Ectodermal cell (in vitro differentiated cells): ENCODE measurements around the gene TAPBP.
"Not testable (repeated sequence)": the region's sequence is repeated elsewhere in the genome, so short reads cannot be mapped to it uniquely, and the experiment has no call there.

ENCODE experiments used
- H3K27ac ChIP-seq: 2 replicates; pipeline ENCODE4 v1.7.0; 2013; ENCODE audit warnings: mild to moderate bottlenecking, low read depth, low read length; ENCODE audit not compliant: insufficient read depth, poor library complexity, severe bottlenecking
- H3K27me3 ChIP-seq: 2 replicates; pipeline ENCODE4 v1.7.0; 2013; ENCODE audit warnings: mild to moderate bottlenecking, low read length; ENCODE audit not compliant: insufficient read depth, control insufficient read depth, poor library complexity, severe bottlenecking
- H3K36me3 ChIP-seq: one replicate; pipeline ENCODE4 v1.7.0; 2013; ENCODE audit warnings: low read length; ENCODE audit not compliant: control insufficient read depth, insufficient read depth
- H3K4me1 ChIP-seq: one replicate; pipeline ENCODE4 v1.7.0; 2013; ENCODE audit warnings: low read length; ENCODE audit not compliant: control insufficient read depth, insufficient read depth
- H3K4me3 ChIP-seq: 2 replicates; pipeline ENCODE4 v1.7.0; 2013; ENCODE audit warnings: low read depth, low read length, control low read depth; ENCODE audit not compliant: insufficient read depth
- H3K9me3 ChIP-seq: 2 replicates; pipeline ENCODE4 v1.7.0; 2013; ENCODE audit warnings: mild to moderate bottlenecking, low read length, moderate library complexity; ENCODE audit not compliant: control insufficient read depth
- WGBS, 2 experiments: methylation state at CpG; one replicate each; pipeline ENCODE4 v1.1.7; 2013; ENCODE audit warnings: missing lambda C conversion rate in 2 of 2; 5-methylcytosine and 5-hydroxymethylcytosine counted together

TAPBP gene

DNA sequence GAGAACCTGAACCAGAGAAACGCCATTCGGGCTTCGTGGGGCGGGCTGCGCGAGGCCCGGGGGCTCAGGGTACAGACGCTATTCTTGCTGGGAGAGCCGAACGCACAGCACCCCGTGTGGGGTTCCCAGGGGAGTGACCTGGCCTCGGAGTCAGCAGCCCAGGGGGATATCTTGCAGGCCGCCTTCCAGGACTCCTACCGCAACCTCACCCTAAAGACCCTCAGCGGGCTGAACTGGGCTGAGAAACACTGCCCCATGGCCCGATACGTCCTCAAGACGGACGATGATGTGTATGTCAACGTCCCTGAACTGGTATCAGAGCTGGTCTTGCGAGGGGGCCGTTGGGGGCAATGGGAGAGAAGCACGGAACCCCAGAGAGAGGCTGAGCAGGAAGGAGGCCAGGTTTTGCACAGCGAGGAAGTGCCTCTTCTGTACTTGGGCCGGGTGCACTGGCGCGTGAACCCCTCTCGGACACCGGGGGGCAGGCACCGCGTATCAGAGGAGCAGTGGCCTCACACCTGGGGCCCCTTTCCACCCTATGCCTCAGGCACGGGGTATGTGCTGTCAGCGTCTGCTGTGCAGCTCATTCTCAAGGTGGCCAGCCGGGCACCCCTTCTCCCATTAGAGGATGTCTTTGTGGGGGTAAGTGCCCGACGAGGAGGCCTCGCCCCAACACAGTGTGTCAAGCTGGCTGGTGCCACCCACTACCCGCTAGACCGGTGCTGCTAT is 36.1 kb downstream of the TAPBP start:
- Histone ChIP-seq H3K27ac (peak overlapping the region; percentile 86), H3K9me3 (no peaks in the 10 kb centered on the region), H3K4me1 (peaks cover 24% of the 10 kb centered on the region), H3K4me3 (peak overlapping the region; percentile 56), H3K36me3 (peaks cover 21% of the 10 kb centered on the region), H3K27me3 (no peaks in the 10 kb centered on the region)
- WGBS, 2 experiments: 56 to 59% methylated on average over 39 of the region's 39 CpGs

DNA sequence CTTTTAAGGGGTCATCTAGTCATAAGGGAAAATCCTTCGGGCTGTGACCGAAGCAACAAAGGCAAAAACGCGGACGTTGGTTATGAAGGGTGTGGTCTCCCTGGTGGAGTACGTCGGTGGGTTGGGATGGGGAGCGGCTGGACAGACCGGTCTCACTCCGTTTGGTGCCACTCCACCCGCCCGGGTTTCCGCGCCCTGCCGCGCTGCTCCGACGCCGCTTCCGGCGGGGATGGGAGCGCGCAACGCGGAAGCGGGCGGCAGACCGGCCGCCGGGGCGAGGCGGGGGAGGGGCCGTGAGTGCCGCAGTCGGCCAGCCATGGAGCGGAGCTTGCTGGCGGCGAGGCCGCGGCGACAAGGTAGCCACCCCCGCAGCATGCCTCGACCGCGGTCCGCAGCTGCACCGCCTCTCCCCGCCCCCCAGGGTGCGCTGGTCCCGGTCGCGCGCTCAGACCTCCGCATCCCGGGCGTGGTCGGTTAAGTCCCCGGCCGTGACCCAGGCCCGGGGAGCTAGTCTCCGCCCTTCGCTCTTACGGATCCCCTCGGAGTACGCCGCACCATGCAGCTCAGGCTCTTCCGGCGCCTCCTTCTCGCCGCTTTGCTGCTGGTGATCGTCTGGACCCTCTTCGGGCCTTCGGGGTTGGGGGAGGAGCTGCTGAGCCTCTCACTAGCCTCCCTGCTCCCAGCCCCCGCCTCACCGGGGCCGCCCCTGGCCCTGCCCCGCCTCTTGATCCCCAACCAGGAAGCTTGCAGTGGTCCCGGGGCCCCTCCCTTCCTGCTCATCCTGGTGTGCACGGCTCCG is 36.8 kb downstream of the TAPBP start, which contains the start of gene B3GALT4:
Gene B3GALT4 (plus strand): TSS at position 260 of the 799 bp plus-strand sequence. CDS start 297 bp downstream, at position 557.
- H3K36me3 ChIP-seq: peaks cover 21% of the 10 kb centered on the region
- H3K27ac ChIP-seq: peak within 1 kb of the TSS; percentile 86

DNA sequence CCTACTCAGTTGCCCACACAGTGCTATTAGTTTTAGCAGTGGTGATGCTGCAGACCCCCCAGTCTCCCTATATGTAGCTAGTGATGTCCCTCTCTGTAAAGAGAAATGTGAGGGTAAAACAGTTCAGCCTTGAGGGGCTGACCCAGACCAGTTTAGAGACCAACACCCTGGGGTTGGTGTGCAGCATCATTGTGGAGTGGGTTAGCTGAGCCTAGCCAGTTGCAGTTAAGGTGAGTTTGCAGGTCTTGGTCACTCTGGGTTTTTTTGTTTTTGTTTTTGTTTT is 37.4 kb downstream of the TAPBP start:
- H3K4me1 ChIP-seq: peaks cover 26% of the 10 kb centered on the region
- peak overlapping the region; percentile 86 for H3K27ac ChIP-seq
- H3K4me3 ChIP-seq: peak overlapping the region; percentile 56
- no peaks in the 10 kb centered on the region for H3K9me3 ChIP-seq
- H3K36me3 ChIP-seq: peaks cover 21% of the 10 kb centered on the region
- no peaks in the 10 kb centered on the region for H3K27me3 ChIP-seq

More for the DNA sequence above, 36.8 kb downstream of the TAPBP start, which contains the start of gene B3GALT4:
- H3K4me1 ChIP-seq: peaks cover 26% of the 10 kb centered on the region
- 1% methylated on average over 80 of the region's 80 CpGs for WGBS, 2 experiments
- peak within 1 kb of the TSS; percentile 56 for H3K4me3 ChIP-seq
- no peaks in the 10 kb centered on the region for H3K27me3 ChIP-seq
- no peaks in the 10 kb centered on the region for H3K9me3 ChIP-seq

DNA sequence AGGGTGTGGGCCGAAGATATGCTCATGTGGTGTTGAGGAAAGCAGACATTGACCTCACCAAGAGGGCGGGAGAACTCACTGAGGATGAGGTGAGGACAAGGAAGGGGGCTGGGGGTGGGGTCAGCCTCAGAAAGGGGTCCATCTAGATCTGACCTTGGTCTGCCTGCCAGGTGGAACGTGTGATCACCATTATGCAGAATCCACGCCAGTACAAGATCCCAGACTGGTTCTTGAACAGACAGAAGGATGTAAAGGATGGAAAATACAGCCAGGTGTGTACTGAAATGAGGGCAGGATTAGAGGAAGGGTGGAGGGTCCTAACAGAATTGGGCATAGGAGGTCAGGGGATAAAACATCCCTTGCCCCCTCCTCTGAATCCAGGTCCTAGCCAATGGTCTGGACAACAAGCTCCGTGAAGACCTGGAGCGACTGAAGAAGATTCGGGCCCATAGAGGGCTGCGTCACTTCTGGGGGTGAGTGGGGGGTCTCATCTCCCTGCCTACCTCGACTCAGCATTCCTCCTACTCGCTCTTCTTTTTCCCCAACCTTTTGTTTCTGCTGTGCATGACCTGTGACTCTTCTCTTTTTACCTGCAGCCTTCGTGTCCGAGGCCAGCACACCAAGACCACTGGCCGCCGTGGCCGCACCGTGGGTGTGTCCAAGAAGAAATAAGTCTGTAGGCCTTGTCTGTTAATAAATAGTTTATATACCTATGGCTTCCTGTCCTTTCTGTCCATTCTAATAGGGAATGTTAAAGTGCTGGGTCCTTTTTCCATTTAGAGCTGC is 37.9 kb downstream of the TAPBP start:
- H3K9me3 ChIP-seq, H3K27me3 ChIP-seq, H3K27ac ChIP-seq: not testable (repeated sequence)
- Histone ChIP-seq H3K4me3 (peak overlapping the region; percentile 56), H3K4me1 (peaks cover 26% of the 10 kb centered on the region), H3K36me3 (peaks cover 19% of the 10 kb centered on the region)
- 84% methylated on average over 15 to 16 of the region's 16 CpGs for WGBS, 2 experiments

DNA sequence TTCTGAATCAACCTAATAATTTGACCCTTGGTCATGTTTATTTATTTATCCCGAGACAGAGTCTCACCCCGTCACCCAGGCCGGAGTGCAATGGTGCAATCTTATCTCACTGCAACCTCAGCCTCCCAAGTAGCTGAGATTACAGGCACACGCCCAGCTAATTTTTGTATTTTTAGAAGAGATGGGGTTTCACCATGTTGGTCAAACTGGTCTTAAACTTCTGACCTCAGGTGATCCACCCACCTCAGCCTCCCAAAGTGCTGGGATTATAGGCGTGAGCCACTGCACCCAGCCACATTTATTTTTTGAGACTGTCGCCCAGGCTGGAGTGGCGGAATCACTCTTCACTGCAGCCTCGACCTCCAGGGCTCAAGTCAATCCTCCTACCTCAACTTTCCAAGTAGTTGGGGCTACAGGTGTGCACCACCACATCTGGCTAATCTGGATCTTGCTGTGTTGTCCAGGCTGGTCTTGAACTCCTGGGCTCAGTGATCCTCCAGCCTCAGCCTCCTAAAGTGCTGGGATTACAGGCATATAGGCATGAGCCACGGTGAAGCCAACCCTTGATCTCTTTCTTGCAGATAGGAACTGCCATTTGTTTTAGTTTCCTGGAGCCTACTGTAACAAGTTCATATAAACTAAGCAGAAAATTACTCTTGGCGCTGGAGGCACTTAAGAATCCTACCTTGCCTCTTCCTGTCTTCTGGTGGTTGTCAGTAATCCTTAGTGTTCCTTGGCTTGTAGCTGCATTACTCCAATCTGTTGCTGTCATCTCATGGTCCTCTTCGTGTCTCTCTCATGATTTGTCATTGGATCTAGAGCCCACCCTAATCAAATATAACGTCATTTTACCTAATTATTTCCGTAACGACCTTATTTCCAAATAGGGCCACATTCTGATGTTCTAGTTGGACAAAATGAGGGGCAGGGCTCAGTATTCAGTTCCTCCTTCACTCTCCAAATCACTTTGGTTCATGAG is 39.7 kb downstream of the TAPBP start:
- Histone ChIP-seq H3K4me1 (peaks cover 26% of the 10 kb centered on the region), H3K4me3 (peak overlapping the region; percentile 9), H3K36me3 (peaks cover 22% of the 10 kb centered on the region), H3K27me3 (no peaks in the 10 kb centered on the region), H3K9me3 (no peaks in the 10 kb centered on the region), H3K27ac (no peak overlapping the region)
- 86 to 90% methylated on average over 14 of the region's 14 CpGs for WGBS, 2 experiments

DNA sequence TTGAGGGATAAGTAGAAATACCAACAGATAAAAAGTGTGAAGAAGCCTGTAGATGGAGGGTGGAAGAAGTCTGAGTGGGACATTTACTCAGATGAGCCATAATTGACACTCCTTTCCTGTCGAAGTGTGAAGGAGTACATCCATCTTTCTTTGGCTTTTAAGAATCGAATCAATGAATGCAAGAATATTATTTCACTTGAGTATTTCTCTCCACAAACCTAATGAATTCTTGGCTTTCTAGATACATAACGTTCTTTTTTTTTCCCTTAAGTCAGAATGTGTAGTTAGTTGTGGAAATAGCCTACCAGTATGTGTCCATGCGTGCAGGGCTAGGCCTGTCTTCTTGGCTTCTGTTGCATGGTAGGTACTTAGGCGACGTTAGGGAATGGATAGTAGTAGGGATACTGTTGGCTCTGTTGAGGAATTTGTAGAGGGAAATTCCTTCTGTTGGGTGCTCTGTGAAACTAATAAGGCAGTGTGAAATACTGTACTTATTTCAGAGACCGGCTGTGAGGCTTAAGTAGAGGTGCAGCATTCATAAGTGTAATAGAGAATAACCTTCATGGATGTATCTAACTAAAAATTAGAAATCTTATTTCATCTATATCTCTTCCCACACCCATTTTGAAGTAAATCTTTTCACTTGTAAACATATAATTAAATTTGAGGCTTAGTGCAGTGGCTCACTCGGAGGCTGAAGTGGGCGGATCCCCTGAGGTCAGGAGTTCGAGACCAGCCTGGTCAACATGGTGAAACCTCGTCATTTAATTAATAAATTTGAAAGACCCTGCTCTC is 40.6 kb downstream of the TAPBP start:
- 69 to 77% methylated on average over 11 of the region's 11 CpGs for WGBS, 2 experiments
- Histone ChIP-seq H3K9me3 (no peaks in the 10 kb centered on the region), H3K4me1 (peaks cover 26% of the 10 kb centered on the region), H3K27ac (no peak overlapping the region), H3K27me3 (no peaks in the 10 kb centered on the region), H3K4me3 (peak overlapping the region; percentile 99), H3K36me3 (peaks cover 29% of the 10 kb centered on the region)

DNA sequence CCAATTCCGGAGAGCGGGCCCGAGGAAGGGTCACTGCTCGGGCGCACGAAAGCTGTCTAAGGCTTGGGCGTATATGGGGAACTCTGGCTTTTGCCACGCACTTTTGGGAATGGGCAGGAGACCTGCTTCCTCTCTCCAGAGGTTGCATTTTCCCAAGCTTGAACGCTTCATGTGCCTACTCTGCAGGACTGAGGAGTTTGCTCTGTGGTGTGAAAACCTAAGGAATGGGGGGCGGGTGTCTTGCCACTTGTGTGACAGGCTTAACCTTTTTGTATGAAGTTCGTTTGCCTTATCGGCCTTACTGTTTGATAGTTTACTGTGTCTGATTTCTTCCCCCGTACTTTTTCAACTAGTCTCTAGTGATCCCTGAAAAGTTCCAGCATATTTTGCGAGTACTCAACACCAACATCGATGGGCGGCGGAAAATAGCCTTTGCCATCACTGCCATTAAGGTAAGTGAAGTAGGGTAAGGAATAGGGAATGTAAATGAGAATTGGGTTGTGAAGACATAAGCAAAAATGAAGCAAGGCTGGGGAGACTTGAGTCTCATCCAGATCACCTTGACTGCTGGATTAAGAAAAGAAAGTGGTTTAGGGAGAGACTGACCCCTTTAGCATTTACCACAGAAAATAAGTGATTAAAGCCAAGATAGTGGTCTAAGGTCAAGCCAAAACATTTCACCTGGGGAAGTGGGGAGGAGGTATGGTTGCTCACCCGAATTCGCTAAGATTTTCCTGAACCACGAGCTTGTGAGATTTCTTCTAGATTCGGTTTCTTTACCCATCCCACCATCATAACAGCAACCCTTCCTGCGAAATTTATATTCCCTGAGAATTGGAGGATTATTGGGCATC is 41.4 kb downstream of the TAPBP start:
- WGBS, 2 experiments: 3% methylated on average over 18 to 19 of the region's 22 CpGs
- Histone ChIP-seq H3K4me3 (peak overlapping the region; percentile 99), H3K4me1 (peaks cover 26% of the 10 kb centered on the region), H3K27ac (peak overlapping the region; percentile 90), H3K27me3 (no peaks in the 10 kb centered on the region), H3K9me3 (no peaks in the 10 kb centered on the region), H3K36me3 (peaks cover 35% of the 10 kb centered on the region)

DNA sequence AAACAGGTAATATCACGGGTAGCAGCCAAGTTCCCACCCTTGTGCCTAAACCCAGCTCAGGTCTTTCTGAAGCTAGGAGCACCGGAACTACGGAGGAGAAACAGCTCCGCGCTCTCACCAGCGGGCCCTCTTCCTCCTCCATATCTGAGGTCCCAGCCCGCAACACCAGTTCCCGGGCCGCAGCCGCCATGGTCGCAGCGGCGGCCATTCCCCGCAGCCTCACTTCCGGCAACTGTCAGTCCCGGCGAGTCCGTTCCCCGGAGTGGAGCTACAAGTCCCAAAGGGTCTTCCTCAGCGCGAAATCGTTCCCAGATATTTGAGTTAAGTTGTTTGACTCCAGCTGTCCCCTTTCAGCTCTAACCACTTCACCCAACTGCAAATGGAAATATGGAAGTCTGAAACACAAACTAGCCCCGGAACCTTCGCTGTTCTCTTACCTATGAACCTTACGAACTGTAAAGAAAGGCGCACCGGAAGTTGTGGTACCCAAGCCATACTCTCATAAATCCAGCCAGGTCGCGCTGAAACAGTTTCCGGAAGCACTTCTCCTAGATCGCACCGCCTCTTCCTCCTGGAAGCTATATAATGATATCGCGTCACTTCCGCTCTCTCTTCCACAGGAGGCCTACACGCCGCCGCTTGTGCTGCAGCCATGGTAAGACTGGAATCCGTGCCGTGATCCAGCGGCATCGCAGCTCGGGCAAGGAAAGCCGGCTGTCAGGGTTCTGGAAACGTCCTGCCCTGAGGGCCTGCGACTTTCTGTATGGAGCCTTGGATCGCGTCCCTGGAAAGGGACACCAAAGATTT is 42.2 kb downstream of the TAPBP start, which contains the start of the genes RPS18 and VPS52:
Gene RPS18 (plus strand): TSS at position 608 of the 807 bp plus-strand sequence. CDS start 45 bp downstream, at position 653.
Gene VPS52 (minus strand): TSS at position 409 of the 807 bp plus-strand sequence. CDS start 201 bp downstream, at position 208.
- Histone ChIP-seq H3K27me3 (no peaks in the 10 kb centered on the region), H3K4me3 (peak within 1 kb of the TSS; percentile 99)

More for the DNA sequence above, 42.2 kb downstream of the TAPBP start, which contains the start of the genes RPS18 and VPS52:
- Histone ChIP-seq H3K4me1 (peaks cover 26% of the 10 kb centered on the region), H3K9me3 (no peaks in the 10 kb centered on the region), H3K27ac (peak within 1 kb of the TSS; percentile 90), H3K36me3 (peaks cover 43% of the 10 kb centered on the region)
- WGBS, 2 experiments: 0% methylated on average over 48 of the region's 48 CpGs
